GM12872 (cell line): ENCODE data around the gene ERI2.
A peak's percentile ranks its signal among the peaks of the same experiment; 100 is the strongest.

Experiments used
- TF ChIP-seq, protein P1 (sequence below): IDR thresholded peaks from 3 replicates; pipeline ENCODE4 v1.5.1; 2011; ENCODE audit warnings: low read depth, mild to moderate bottlenecking, low read length, moderate library complexity; ENCODE audit not compliant: insufficient read depth

The ERI2 gene

DNA sequence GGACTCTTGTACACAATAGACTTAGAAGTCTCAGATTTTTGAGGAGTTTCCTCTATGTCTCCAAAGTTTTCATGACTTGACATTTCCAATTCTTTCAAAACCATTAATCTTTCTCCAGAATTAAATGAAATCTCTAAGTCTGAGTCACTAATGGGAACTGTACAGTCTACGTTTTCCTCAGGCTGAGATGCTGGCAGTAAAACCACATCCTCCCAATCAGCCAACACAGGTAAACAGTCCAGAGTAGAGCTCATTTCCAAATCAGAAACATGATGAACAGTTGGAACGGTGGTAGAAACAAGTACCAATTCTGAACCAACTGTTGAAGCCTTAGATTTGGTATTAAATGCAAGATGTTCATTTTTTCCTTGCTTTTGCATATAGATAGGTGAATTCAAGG is 7.9 kb downstream of the ERI2 start:
- TF ChIP-seq, protein P1, sequence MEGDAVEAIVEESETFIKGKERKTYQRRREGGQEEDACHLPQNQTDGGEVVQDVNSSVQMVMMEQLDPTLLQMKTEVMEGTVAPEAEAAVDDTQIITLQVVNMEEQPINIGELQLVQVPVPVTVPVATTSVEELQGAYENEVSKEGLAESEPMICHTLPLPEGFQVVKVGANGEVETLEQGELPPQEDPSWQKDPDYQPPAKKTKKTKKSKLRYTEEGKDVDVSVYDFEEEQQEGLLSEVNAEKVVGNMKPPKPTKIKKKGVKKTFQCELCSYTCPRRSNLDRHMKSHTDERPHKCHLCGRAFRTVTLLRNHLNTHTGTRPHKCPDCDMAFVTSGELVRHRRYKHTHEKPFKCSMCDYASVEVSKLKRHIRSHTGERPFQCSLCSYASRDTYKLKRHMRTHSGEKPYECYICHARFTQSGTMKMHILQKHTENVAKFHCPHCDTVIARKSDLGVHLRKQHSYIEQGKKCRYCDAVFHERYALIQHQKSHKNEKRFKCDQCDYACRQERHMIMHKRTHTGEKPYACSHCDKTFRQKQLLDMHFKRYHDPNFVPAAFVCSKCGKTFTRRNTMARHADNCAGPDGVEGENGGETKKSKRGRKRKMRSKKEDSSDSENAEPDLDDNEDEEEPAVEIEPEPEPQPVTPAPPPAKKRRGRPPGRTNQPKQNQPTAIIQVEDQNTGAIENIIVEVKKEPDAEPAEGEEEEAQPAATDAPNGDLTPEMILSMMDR = no peak

- TF ChIP-seq, protein P1 = no peak
Measured at GRCh38 chr16:20791923-20792612, 14.2 kb downstream of the ERI2 start.

- TF ChIP-seq, protein P1 = no peak
Measured at GRCh38 chr16:20789130-20789529, 17.1 kb downstream of the ERI2 start.

GRCh38 chr16:20784204-20784603 is 22.1 kb downstream of the ERI2 start:
- TF ChIP-seq, protein P1 = no peak

GRCh38 chr16:20782470-20782869 is 23.8 kb downstream of the ERI2 start:
- TF ChIP-seq, protein P1 = no peak

GRCh38 chr16:20781697-20782096 is 24.6 kb downstream of the ERI2 start:
- TF ChIP-seq, protein P1 = no peak

GRCh38 chr16:20774703-20775362 is 31.4 kb downstream of the ERI2 start:
- TF ChIP-seq, protein P1 = peak; percentile 92
